CD4-positive, alpha-beta T cell treated with Interferon alpha-2 for 1 hour (primary cell): ENCODE results near the gene SAFB.
A peak's percentile ranks its signal among the peaks of the same experiment; 100 is the strongest.

Source experiments
- DNase-seq, 2 donors: peaks; one replicate each; pipeline ENCODE4 v3.0.0-alpha.2; 2020 to 2022

SAFB gene

DNA sequence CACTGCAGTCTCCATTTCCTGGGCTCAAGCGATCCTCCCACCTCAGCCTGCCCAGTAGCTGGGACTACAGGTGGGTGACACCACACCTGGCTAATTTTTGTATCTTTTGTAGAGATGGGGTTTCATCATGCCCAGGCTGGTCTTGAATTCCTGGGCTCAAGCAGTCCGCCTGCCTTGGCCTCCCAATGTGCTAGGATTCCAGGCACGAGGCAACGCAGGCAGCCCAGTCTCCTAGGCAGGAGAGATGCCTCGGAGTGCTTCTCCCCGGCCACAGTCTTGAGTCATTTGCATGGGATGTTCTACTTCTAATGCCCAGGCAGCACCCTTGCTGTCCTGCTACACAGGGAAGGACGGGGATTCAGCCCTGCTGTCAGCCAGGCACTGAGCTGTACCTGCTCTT lies 48.7 kb downstream of the SAFB start:
- DNase-seq: no peak

DNA sequence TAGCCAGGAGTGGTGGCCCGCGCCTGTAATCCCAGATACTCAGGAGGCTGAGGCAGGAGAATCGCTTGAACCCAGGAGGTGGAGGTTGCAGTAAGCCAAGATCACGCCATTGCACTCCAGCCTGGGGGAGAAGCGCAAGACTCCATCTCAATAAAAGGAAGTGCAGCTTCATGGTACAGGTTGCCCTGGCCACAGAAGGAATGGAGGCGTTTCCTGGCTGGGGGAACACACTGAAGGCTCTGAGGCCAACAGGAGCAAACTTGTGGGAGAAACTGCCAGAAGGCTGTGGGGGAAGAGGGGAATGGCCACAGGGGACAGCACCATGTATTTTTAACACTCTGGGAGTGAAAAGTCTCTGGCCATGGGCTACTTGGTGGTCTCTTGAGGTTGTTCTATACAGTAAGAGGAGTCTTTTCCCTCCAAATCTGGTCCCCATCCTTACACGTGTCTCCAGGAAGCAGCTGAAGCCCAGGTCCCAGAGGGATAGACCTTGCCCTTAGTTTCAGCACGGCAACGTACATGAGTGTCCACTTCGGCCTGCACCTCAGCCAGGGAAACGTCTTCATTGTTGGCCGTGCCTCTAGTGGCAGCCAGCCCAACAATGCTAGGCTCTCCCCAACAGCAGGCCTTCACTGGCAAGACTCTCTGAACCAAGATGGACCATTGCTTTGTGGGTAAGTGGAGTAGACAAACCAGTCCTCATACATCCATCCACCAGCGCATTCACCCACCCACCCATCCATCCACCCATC lies 50.0 kb downstream of the SAFB start:
- DNase-seq: no peak

DNA sequence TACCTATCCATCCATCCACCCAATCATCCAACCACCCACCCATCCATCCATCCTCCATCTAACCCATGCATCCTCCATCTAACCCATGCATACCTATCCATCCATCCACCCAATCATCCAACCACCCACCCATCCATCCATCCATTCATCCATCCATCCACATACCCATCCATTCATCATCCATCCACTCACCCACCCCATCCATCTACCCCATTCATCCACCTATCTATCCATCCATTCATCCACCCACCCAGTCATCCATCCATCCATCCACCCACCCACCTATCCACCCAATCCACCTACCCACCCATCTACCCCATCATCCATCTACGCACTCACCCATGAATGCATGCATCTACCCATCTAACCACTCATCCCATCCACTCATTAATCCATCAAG lies 50.9 kb downstream of the SAFB start:
- no peak for DNase-seq

DNA sequence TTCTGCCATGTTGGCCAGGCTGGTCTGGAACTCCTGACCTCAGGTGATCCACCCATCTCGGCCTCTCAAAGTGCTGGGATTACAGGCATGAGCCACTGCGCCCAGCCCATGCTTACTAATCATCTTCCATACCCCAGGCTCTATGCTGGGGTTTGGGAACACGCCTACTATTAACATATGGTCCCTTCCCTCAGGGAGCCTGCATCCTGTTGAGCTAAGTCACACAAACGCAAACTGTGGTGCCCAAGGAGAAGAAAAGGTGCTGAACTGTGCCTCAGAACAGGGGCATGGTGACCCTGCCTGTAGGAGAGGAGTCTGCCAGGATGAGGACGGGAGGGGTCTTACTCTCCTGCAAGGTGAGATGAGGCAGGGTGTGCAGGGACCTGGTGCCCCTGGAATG lies 51.8 kb downstream of the SAFB start:
- no peak for DNase-seq

DNA sequence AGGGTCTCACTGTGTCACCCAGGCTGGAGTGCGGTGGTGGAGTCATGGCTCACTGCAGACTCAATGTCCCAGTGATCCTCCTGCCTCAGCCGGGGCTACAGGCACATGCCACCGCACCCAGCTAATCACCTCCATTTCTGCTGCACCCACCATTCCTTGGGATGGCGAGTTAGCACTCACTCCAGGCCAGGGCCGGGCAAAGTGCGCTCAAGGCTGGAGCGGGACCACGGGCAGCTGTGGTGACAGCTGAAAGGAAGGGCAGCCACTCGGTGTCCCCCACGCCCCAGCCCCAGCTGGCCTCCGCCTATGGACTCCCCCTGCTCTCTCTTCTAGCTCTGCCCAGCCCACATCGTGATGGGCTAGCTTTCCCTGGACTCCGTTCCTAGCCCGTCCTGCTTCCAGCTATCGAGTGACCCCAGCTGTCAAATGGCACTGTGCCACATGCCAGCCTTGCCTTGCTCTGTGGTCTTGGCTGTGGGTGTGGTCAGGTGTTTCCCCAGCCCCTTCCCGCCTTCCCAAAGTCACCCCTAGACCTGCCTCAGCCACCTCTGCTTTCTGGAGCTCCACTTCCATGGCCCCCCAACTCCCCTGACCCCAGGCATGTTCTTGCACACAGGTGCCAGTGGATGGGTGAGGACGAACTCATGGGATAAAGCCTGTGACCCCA lies 53.4 kb downstream of the SAFB start:
- no peak for DNase-seq

DNA sequence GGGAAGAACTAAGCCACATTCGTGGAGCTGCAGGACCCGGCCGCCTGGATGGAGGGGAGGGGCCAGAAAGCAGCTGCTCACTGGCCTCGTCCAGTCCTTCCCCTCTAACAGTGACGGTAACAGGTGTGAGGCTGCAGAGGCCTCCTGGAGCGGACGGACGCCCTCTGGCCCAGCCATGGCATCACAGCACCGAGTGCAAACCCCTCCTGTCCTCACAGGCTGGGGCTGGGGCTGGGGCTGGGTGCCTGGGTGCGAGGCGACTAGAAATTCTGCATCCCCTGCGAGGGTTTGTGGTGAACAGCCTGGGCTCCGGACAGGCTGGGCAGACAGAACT lies 53.9 kb downstream of the SAFB start:
- DNase-seq: no peak

DNA sequence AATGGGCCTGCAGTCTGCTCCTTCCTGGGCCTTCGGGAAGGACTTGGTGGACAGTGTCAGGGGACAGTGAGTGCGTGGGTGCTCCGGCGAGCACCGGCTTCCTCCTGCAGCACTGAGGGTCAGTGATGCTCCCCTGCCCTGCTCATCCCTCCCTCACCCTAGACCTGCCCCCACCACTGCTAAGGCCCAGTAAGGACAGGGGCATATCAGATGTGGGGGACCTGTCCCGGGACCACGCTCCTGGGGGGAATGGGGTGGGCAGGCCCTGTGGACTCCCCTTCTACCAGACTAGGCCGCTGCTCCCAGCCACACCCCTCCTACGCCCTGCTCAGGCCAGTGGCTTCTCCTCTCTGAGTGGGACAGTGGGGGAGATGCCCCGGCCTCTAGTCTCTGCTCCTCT lies 54.3 kb downstream of the SAFB start:
- DNase-seq: no peak

DNA sequence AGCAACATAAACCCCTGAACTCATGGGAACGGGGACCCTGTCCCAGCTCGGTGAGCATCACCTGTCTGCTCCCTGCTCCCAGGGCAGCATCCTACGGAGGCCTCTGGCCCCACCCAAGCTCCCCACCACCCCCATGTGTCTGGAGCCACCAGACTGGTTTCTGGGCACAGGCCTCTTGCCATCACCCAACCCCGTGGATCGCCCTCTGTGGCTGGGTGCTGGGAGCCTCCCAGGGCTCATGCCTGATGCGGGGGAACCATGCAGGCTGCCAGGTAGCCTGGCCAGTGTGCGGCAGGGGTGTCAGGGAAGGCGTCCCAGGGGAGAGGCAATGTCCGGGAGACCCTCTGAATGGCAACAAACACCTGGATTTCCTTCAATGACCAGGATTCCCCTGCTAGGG lies 54.7 kb downstream of the SAFB start:
- DNase-seq: no peak

DNA sequence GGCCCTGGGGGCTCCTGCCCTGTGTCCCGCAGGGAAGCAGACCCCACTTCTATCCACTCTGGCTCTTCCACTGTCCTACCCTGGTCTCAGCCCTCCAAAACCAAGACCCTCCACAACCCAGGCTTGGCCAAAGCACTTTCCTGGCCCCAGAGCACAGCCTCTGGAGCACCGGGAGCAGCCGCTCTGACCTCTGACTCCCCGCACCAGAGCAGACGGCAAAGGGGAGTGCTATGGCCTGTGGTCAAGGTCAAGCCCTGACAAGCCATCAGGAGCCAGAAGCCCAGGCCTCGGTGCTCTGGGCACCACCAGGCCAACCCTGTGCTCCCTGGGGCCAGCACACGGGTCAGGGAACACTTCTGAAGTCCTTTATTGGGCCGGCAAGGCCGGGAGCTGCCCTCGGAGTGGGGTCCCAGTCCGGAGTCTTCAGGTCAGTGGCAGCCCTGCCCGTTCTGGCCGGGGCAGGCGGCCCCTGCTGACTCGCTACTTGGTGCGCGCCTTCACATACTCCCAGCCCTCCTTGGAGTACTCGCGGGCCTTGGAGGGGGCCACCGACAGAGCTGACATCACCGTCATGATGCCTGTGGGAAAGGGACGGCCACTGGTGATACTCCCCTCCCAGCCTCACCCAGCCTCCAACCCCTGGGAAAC lies 55.3 kb downstream of the SAFB start:
- no peak for DNase-seq

DNA sequence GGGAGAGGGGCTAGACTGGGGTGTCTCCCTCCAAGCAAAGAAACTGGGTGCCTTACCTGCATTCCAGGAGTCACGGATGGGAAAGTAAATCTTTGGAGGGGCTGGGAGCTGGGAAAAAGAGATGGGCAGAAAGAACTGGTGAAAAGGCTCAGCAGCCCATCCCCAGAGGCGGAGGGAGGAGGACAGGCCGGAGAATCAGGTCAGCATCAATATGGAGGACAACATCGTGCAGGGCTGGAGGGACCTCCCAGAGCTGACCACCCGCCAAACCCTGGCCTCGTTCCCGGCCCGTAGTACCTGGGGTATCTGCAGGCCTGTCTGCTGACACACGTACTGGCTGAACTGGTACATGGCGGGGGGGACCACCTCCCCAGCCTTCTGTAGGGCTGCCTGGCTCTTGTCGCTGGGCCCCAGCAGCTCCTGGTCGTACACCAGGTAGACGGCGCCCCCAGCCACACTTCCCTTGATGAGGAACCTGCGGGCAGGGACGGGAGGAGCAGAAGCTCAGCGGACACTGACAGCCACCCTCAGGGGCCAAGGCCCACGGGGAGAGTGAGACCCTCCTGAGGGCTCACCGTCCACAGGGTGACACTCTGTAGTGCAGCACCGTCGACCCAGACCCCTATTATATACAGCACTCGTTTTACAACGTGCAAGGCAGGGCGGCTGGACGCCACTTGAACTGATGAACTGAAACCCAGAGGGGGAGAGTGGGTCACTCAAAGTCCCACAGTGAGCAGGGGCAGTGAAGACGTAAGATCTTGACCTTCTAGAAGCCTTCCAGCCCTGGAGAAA lies 56.6 kb downstream of the SAFB start:
- no peak for DNase-seq

DNA sequence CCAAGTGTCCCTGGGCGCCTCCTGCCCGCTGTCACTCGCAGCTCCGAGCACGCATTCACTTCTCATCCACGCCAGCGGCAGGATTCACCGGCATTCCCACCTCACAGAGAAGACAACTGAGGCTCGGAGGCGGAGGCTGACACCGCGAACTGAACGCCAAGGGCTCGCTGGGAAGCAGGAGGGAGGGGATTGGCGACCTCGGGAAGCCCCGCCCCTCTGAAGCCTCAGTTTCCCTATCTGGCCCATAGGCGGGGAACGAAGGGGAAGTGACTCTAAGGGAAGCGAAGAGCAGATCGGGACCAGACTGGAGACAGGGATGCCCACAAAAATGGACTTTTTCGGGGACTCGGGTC lies 57.2 kb downstream of the SAFB start:
- DNase-seq: no peak

DNA sequence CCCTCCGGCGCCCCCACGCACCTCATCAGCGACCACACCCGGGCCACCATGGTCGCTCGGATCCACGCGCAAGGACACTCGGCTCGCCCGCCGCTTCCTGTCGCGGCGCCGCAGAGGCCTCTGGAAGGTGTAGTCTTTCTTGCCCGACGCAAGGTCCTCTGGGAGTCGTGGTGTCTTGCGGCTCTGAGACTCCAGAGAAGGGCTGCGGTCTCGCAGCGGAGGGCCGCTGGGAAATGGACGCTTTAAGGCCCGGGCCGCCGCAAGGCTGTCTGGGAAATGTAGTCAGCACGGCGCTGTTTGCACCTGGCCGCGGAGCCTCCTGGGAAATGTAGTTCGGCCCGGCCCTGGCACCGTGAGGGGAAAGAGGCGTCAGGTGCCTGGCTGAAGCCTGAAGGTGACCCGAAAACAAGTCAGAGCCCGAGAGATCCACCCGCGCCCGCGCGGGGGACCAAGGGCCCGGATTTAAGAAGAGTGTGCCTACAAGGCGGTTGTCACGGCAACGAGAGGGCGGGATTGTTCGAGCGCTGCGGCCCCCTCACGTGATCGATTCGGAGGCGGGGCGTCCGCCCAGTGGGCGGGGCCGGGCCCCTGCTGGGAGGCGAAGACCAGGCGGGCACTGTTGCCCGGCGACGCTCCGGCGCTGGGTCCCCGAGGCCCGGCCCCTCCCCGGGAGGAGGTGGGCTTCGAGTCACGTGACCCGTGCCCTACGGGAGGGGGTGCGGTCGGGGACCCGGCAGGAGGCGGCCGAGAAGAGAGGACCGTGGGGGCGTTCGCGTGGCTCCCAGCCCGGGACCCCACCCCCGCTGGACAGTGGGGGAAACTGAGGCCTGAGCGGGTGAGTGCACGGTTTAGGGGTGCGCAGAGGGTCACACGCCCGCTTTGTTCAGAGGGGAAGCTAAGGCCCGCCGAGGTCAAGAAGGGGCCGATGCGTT lies 57.8 kb downstream of the SAFB start, which contains the start of the genes HSD11B1L and MICOS13:
TSS of gene HSD11B1L (plus strand) at position 591 of the 932 bp plus-strand sequence. CDS start 3,806 bp downstream, outside the sequence.
TSS of gene MICOS13 (minus strand) at position 80 of the 932 bp plus-strand sequence. CDS start at position 50, 30 bp downstream.
- DNase-seq: peak; percentile 99

DNA sequence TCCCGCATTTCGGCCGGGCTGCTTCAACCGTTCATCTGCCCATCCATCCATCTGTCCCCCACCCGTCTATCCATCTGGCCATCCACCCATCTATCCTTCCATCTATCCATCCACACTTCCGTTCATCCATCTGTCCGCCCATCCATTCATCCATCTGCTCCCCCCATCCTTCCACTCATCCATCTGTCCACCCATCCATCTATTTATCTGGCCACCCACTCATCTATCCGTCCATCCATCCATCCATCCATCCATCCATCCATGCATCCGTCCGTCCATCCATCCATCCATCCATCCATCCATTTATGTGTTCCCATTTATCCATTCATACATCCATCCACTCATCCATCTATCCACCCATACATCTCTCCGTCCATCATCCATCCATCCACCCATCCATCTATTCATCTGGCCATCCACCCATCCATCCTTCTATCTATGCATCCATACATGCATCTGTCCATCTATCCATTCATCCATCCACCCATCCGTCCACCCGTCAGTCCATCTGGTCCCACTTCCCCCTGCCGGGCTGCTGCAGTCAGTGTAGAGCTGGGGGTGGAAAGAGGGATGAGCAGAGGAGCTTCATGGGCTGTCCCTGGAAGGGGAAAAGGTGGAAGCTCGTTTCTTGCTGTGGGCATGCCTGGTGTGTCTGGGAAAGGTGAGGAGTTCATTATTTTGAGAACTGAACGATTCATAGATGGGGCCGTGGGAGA lies 58.7 kb downstream of the SAFB start:
- DNase-seq: no peak

DNA sequence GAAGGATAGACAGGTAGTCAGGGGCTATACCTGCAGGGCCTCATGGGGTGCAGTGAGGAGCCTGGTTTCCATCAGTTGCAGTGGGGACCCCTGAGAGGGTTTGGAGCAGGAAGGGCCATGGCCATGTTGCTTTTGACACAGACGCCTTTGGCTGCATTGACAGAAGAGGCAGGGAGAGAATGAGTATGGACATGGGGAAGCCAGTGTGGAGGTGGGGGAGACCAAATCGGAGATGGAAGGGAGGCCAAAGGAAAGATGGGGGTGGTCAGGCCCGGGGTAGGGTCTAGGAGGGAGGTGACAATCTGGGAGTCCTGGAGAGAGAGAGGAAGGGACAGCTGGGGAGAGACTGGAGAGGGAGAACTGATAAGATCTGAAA lies 59.2 kb downstream of the SAFB start:
- no peak for DNase-seq

DNA sequence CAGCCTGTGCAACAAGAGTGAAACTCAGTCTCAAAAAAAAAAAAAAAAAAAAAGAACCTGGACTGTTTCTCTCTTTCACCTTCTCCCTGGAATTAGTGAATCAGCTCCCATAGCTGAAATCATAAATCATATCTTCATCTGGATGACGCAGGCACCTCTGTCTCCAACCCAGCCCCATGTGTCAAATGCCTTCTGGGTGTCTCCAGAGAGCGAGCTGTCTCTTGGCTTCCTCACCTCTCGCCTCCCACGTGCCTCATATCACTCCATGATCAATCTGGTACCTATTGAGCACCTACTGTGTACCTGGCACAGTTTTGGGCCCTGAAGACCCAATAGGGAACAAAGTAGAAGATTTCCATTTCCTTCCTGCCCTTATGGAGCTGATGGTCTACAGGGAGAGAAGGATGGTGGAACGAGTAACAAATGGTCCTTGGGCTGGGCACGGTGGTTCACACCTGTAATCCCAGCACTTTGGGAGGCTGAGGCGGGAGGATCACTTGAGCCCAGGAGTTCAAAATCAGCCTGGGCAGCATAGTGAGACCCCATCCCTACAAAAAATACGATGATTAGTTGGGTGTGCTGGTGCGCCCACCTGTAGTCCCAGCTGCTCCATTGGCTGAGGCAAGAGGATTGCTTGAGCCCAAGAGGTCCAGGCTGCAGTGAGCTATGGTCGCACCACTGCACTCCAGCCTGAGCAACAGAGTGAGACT lies 60.4 kb downstream of the SAFB start:
- no peak for DNase-seq

DNA sequence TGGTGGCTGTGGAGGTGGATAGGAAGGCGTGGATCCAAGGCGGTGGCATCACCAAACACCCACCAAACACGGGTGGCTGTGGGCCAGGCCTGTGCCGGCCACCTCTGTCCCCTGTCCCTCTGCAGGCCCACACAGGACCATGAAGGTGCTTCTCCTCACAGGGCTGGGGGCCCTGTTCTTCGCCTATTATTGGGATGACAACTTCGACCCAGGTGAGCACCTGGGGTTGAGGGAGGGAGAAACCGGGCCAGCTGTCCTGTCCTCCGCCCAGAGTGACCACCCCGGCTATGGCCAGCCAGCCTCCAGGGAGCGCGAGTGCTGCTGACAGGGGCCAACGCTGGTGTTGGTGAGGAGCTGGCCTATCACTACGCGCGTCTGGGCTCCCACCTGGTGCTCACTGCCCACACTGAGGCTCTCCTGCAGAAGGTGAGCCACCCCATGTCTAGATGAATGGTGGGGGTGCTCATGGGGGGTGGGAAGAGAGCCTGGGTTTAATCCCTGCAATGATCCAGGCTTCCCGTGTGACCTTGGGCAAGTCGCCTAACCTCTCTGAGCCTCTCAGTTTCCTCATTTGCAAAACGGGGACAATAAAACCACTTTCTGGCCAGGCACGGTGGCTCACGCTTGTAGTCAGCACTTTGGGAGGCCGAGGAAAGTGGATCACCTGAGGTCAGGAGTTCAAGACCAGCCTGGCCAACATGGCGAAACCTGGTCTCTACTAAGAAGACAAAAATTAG lies 62.0 kb downstream of the SAFB start:
- DNase-seq: no peak

DNA sequence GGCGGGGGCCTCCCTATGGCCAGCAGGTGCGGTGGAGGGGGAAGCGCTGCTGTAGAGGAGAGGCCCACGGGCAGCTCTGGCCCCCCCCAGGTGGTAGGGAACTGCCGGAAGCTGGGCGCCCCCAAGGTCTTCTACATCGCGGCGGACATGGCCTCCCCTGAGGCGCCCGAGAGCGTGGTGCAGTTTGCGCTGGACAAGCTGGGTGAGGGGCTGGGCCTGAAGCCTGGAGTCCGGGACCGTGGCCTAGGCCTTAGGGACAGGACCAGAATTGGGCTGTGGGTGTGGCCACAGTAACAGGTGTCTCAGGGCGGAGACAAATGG lies 63.4 kb downstream of the SAFB start:
- no peak for DNase-seq

DNA sequence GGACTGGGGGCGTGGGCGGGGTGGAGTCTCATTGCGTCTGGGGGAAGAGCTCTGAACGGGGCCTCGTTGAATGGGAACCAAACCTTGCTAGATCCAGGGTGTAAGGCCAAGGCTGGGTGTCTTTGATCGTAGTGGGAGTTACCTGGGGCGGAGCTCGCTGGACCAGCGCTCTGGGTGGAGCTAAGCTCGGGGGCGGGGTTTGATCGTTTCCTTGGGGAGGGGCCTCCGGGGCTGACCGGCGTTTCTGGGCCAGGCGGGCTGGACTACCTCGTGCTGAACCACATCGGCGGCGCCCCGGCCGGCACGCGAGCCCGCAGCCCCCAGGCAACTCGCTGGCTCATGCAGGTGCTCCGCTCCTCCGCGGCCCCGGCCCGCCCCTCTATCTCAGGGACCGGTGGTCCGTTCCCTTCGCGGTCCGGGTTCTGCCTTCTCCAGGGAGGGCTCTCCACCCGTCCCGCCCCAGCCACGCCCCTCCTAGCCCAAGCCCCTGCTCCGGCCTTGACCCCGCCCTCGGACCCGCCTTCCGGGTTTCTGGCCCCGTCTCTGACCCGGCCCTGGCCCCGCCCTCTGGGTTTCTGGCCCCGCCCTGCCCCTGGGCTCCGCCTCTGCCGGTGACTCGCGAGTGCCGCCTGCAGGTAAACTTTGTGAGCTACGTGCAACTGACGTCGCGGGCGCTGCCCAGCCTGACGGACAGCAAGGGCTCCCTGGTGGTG lies 63.9 kb downstream of the SAFB start:
- DNase-seq: peak; percentile 95 to 96

DNA sequence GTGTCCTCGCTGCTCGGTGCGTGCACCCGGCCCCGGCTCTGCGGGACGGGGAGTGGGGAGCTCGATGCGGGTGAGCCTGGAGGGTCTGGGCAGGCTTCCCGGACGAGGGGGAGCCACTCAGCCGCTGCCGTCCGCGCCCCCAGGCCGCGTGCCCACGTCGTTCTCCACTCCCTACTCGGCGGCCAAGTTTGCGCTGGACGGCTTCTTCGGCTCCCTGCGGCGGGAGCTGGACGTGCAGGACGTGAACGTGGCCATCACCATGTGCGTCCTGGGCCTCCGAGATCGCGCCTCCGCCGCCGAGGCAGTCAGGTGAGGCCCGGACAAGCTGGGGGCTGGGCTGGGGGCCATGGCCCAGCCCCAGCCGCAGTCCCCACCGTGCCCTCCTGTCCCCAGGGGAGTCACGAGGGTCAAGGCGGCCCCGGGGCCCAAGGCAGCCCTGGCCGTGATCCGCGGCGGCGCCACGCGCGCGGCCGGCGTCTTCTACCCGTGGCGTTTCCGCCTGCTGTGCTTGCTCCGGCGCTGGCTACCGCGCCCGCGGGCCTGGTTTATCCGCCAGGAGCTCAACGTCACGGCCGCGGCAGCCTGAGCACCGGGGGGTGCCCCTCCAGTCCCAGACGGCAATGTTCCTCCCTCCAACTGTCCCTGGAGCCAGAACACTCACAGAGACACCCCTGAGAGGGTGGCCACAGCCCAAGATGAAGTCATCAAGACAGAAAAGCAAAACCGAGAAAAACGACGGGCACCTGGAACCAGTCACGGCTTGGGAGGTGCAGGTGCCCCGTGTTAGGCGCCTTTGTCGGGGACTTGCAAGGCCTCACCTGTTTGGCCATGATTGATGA lies 64.7 kb downstream of the SAFB start:
- DNase-seq: no peak
